ENCODE results near the gene GABRG3. TPM values are rescaled to one million over a fixed set of nuclear protein-coding genes. Genes with fewer than 3 reads are reported as not detected.

Gene GABRG3
- total and polyA plus RNA-seq, 2 of the 4 experiments (the other 2 are of a cell fraction) = not detected

GRCh38 chr15:26996250-26996649, 25.3 kb downstream of the GABRG3 start:
- H3K36me3 ChIP-seq (ENCODE audit: control insufficient read depth, insufficient read depth, low read length) = no peaks in the 10 kb centered on the region
- H3K4ac ChIP-seq (ENCODE audit: low read depth, low read length) = no peak overlapping the region
- POLR2A ChIA-PET (ENCODE audit: unreplicated experiment) = no interaction called here
- BruUV-seq (replicated peaks) = no TSS peak
- H2BK5ac ChIP-seq (ENCODE audit: low read depth, low read length, poor library complexity, severe bottlenecking) = no peak overlapping the region
- H3K27me3 ChIP-seq (ENCODE audit: control insufficient read depth, insufficient read depth, low read length) = no peaks in the 10 kb centered on the region
- H4K5ac ChIP-seq (ENCODE audit: low read depth, low read length) = no peak overlapping the region
- H3K9me1 ChIP-seq (ENCODE audit: insufficient read depth, low read length) = no peaks in the 10 kb centered on the region
- H3K4me1 ChIP-seq (ENCODE audit: control insufficient read depth, insufficient read depth, low read length) = no peaks in the 10 kb centered on the region
- no peak overlapping the region for H4K91ac ChIP-seq (ENCODE audit: insufficient read depth, low read depth, low read length)
- no peak for DNase-seq
- CTCF ChIA-PET = no interaction called here
- no peaks in the 10 kb centered on the region for H3K79me1 ChIP-seq (ENCODE audit: low read depth in 1 of 2, low read length in 2 of 2)
- H3K56ac ChIP-seq (ENCODE audit: extremely low read depth, insufficient read depth, low read length) = no peak overlapping the region
- H3K14ac ChIP-seq (replicated peaks; ENCODE audit: low read depth, low read length) = no peak overlapping the region
- H2AK5ac ChIP-seq (ENCODE audit: low read depth, low read length) = no peak overlapping the region
- no peak overlapping the region for H4K8ac ChIP-seq (ENCODE audit: low read depth in 2 of 2, low read length in 2 of 2)
- no peak overlapping the region for H2BK120ac ChIP-seq (ENCODE audit: low read depth, low read length)
- no peak overlapping the region for H2AK9ac ChIP-seq (replicated peaks; ENCODE audit: low read depth, low read length, poor library complexity)
- H4K20me1 ChIP-seq (ENCODE audit: insufficient read depth, low read length) = no peaks in the 10 kb centered on the region
- dilution Hi-C loops (cut with HindIII; ENCODE audit: low sequenced_read_pairs, unreplicated experiment) = no loop called here
- no CpG with 5 or more reads among the region's 2 CpGs for WGBS, 2 experiments (ENCODE audit: extremely low coverage in 2 of 2, insufficient read length in 1 of 2)
- no peak overlapping the region for H3K27ac ChIP-seq (ENCODE audit: insufficient read depth, low read length)
- no peak overlapping the region for H3K18ac ChIP-seq (ENCODE audit: low read depth, low read length)
- H2AFZ ChIP-seq (replicated peaks; ENCODE audit: low read length, poor library complexity) = no peak overlapping the region
- H2BK15ac ChIP-seq (ENCODE audit: low read depth, low read length) = no peak overlapping the region
- H3K4me2 ChIP-seq (ENCODE audit: low read depth, low read length) = no peak overlapping the region
- H3K23ac ChIP-seq (ENCODE audit: low read depth, low read length) = no peak overlapping the region
- H2BK20ac ChIP-seq (ENCODE audit: low read depth, low read length) = no peak overlapping the region
- in situ Hi-C loops (cut with MboI; ENCODE audit: low sequenced_read_pairs) = no loop called here
- TF ChIP-seq MXI1 (IDR thresholded peaks at IDR 0.05; ENCODE audit: borderline replicate concordance, low read depth, low read length) = no peak
- TF ChIP-seq POLR2A (IDR thresholded peaks at IDR 0.05; ENCODE audit: low read depth, low read length) = no peak
- no peak for TF ChIP-seq USF2 (IDR thresholded peaks at IDR 0.05; ENCODE audit: low read depth, low read length)
- no peak for TF ChIP-seq RAD21 (IDR thresholded peaks at IDR 0.05; ENCODE audit: low read length)
- no peak for TF ChIP-seq FOS (IDR thresholded peaks at IDR 0.05; ENCODE audit: low read depth, low read length)
- no peak for TF ChIP-seq CTCF (conservative IDR thresholded peaks at IDR 0.05; ENCODE audit: low read depth, low read length)
- no peak for TF ChIP-seq BHLHE40 (IDR thresholded peaks at IDR 0.05; ENCODE audit: low read depth, low read length)
- no peak for TF ChIP-seq RFX5 (IDR thresholded peaks at IDR 0.05; ENCODE audit: low read depth, low read length)
- TF ChIP-seq CHD1 (IDR thresholded peaks at IDR 0.05; ENCODE audit: low read depth, low read length) = no peak
- no peak for TF ChIP-seq MAFK (IDR thresholded peaks at IDR 0.05; ENCODE audit: low read depth, low read length)
- TF ChIP-seq NFE2L2 (IDR thresholded peaks at IDR 0.05; ENCODE audit: low read depth, low read length) = no peak
- no peak for TF ChIP-seq RCOR1 (IDR thresholded peaks at IDR 0.05; ENCODE audit: insufficient replicate concordance, low read length)
- TF ChIP-seq SMC3 (IDR thresholded peaks at IDR 0.05; ENCODE audit: low read depth, low read length) = no peak
- no peak overlapping the region for H3K9ac ChIP-seq (ENCODE audit: low read depth, low read length)
- intact Hi-C loops (cut with micrococcal nuclease) = no loop called here
- H3K4me3 ChIP-seq (ENCODE audit: insufficient read depth, low read depth, low read length) = no peak overlapping the region
- no peak for ATAC-seq (ENCODE audit: low read depth)
- peaks cover 4% of the 10 kb centered on the region; the same call in 1 of the 2 replicates for H3K9me3 ChIP-seq (ENCODE audit: control insufficient read depth, insufficient read depth, low read length)

Measured in IMR-90 (cell line).